Hematopoietic multipotent progenitor cell treated with erythropoietin and hydrocortisone succinate and interleukin-3 and kit ligand, for 4 days (in vitro differentiated cells): ENCODE measurements around the gene EPHB1.
"Not testable (repeated sequence)": the region's sequence is repeated elsewhere in the genome, so short reads cannot be mapped to it uniquely, and the experiment has no call there.

Experiments used
- DNase-seq: peaks from one replicate; pipeline ENCODE4 v3.0.0-alpha.2; 2015

The EPHB1 gene

DNA sequence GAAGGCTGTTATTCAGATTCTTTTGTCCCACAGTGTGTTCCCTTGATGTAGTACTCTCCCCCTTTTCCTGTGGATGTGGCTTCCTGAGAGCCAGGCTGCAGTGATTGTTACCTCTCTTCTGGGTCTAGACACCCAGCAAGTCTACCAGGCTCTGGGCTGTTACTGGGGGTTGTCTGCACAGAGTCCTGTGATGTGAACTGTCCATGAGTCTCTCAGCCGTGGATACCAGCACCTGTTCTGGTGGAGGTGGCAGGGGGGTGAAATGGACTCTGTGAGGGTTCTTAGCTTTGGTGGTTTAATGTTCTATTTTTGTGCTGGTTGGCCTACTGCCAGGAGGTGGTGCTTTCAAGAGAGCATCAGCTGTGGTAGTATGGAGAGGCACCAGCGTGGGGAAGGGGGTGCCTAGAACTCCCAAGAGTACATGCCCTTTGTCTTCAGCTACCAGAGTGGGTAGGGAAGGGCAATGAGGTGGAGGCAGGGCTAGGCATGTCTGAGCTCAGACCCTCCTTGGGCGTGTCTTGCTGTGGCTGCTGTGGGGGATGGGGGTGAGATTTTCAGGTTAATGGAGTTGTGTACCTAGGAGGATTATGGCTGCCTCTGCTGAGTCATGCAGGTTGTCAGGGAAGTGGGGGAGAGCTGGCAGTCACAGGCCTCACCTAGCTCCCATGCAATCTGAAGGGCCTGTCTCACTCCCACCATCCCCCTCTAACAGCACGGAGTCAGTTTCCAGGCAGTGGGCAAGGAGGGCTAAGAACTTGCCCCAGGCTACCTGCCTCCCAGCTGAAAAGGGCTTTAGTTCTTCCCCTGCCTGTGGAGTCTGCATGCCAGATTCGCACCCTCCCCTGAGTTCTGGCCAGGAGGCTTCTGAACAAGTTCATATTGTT lies 272.0 kb downstream of the EPHB1 start:
- not testable (repeated sequence) for DNase-seq

- DNase-seq, result no peak
These were observed 273.0 kb downstream of the EPHB1 start for GRCh38 chr3:135068011-135068410.

DNA sequence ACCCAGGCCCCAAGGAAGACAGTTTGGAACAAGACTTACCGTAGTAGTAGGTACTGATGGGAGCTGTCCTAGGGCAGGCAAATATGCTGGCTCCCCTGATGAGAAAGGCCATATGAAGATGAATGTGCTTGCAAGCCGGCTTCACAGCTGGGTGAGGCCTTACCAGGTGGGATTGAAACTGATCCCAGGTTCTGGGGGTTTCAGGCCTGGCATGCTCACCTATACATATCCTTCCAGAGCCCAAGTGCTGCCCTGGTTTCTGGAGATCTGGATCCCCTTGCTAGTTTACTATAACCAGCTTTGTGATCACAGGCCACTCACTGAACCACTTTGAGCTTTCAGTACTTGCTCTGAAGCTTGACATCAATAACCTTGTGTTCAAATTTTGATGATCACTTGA lies 274.3 kb downstream of the EPHB1 start:
- DNase-seq, result no peak

GRCh38 chr3:135071483-135071882 lies 276.4 kb downstream of the EPHB1 start:
- no peak for DNase-seq

- no peak for DNase-seq
These were observed 277.4 kb downstream of the EPHB1 start for GRCh38 chr3:135072431-135072830.

GRCh38 chr3:135075157-135075556 lies 280.1 kb downstream of the EPHB1 start:
- DNase-seq, result no peak

- no peak for DNase-seq
These were observed 281.3 kb downstream of the EPHB1 start for GRCh38 chr3:135076341-135076740.

- no peak for DNase-seq
These were observed 282.1 kb downstream of the EPHB1 start for GRCh38 chr3:135077186-135077585.

GRCh38 chr3:135078283-135078682 lies 283.2 kb downstream of the EPHB1 start:
- DNase-seq, result no peak

- no peak for DNase-seq
These were observed 284.0 kb downstream of the EPHB1 start for GRCh38 chr3:135079095-135079494.

- DNase-seq, result no peak
These were observed 286.4 kb downstream of the EPHB1 start for GRCh38 chr3:135081451-135081850.

- no peak for DNase-seq
These were observed 286.9 kb downstream of the EPHB1 start for GRCh38 chr3:135081856-135082434.

DNA sequence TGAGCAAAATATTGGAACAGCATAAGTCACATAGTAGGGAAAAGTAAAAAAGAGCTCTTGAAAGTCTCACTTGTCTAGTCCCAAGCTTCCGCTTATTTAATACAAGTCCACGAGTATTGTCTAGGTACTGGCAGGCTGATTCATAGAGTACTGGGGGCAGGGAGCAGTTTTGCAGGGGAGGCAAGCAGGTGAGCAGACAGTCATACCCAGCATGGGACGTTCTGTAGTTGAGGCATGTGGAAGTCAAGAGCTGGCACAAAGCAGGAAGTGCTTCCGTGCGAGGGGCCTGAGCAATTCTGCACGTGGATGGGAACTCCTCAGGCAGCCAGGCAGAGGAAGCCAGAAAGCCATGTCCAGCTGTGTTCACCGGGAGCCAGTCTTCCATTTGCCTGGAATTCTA lies 287.6 kb downstream of the EPHB1 start:
- no peak for DNase-seq

DNA sequence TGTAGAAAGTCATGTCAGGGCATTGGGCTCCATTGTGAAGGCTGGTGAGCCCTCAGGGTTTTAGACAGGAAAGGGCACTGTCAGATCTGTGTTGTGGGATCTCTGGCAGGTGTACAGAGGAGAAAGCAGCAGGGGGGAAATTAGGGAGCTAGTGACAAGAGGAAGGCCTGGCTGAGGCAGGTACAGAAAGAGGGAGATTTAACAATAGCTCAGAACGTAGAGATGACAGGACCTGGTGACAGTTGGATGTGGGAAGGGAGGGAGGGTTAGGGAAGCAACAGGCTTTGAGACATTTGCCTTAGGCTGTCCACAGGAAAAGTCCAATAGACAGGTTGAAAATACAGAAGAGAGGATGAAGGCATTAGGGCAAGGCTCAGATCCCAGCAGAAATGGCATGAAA lies 288.1 kb downstream of the EPHB1 start:
- no peak for DNase-seq

DNA sequence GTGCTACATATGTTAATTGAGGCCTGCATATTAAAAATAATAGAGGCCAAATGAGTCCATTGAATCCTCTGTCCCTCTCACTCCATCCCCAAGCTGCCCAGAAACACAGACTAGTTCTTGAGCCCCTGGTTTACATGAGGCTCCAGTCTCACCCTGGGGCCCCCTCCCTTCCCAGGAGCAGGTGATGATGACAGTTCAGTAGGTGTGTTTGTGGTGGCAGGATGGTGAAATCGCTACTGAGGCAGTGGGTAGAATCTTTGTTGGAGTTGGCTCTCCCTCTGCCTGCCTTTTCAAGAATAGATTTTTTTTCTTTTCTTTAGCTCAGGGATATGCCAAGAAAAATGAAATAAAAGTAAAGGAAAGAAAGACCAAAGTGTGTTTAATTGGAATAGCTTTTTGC lies 288.7 kb downstream of the EPHB1 start:
- no peak for DNase-seq

DNA sequence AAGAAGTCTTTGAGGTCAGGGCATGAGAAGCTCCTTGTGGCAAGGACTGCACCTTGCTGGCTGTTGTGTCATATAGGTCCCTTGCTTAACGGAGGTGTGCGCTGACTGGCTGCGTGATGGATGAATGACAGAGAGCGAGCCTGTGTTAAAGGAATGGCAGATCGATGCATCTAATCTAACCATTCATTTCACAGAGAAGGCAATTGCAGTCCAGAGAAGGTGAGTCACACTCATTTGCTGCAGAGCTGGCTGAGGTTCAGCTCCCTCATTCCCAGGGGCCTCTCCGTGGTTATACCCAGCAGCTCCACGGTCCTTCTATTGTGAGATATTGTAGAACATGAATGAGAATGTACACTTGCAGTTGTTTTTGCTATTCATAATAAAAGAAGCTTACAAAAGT lies 289.3 kb downstream of the EPHB1 start:
- no peak for DNase-seq

DNA sequence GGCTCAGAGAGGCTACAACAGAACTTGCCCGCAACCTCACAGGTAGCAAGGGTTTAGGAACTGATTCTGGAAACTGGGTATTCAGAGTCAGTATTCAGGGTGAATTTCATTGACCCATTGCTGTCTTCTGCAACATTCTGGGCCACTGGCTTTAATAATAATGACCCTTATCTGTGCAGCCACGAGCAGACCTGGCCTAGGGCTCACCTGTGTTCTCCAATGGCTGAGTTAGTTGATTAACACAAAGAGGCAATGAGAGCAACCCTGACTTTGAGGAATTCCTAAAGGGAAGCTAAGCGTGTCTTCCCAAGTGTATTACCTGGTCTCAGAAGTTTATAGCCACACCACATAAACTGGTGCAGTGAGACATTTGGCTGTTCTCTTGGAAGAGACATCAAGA lies 289.9 kb downstream of the EPHB1 start:
- DNase-seq, result no peak

- DNase-seq, result no peak
These were observed 290.8 kb downstream of the EPHB1 start for GRCh38 chr3:135085652-135086436.

DNA sequence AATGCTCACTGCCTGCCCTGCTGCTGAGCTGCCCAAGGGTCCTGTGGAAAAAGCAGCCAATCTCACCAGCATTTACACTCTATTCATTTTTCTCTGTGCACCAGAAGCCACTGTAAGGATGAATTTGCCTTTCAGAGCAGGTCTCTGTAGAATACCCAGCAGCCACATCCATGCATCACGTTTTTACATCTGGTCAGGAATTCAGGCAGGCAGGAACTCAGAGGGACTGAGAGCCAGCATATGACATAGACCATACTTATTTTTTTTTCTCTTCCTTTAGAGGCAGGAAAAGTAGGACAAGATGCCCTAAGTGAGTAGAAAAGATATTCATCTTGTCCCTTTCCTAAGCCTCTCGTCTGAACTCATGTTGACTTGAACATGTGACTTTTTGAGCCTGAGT lies 292.7 kb downstream of the EPHB1 start:
- no peak for DNase-seq

GRCh38 chr3:135089451-135089850 lies 294.4 kb downstream of the EPHB1 start:
- DNase-seq, result no peak

DNA sequence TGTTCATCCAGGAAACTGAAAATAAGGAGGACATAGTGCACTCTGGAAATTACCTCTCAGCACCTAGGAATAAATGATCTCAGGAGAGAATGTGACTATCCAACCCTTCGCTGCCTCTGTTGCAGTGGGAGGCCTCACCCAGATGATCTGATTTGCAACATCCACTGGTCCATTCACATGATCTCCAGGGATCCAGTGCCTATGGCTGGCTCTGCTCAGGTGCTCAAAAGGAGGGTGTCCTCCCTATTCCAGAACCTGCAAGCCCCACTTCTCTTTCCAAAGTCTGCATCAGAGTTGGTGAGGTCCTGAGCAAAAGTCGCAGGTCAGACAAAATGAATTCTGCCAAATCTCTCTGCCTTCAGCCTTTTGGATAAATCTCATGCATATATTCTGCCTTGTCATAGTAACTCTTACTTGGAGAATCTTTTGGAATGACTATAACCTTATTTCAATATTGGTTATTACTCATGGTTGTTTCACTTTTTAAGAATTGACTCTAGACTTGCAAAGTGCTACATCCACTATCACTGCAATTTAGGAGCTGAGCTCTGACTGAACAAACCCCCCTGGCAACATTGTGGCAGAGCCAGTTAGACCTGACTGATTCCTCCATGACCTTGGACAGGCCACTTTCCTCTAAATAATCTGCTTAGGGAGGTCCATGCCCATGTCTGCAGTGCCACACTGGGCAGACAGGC lies 295.1 kb downstream of the EPHB1 start:
- no peak for DNase-seq

- DNase-seq, result no peak
These were observed 296.9 kb downstream of the EPHB1 start for GRCh38 chr3:135091946-135092345.

DNA sequence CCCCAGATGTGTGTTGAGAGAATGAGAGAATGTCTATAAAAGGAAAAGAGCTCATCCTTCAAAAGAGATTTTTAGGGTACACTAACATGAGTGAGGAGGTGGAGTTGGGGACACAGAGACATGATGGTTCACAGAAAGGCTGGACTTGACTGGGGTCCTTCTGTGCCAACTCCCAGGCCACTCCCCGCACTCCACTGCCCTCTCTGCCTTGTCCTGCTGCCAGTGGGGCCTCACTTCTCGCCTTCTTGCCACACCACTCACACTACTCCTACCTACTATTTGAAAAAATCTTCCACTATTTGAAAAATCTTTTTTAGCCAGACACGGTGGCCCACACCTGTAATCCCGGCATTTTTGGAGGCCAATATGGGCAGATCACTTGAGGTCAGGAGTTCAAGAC lies 298.1 kb downstream of the EPHB1 start:
- DNase-seq, result no peak
